OCI-M1 (cell line): ENCODE data around the gene STXBP6.
"Not testable (repeated sequence)": the region's sequence is repeated elsewhere in the genome, so short reads cannot be mapped to it uniquely, and the experiment has no call there.

Experiments used
- DNase-seq: peaks from one replicate; lab custom pipeline; 2025; lab: John Stamatoyannopoulos, UW

STXBP6 gene

DNA sequence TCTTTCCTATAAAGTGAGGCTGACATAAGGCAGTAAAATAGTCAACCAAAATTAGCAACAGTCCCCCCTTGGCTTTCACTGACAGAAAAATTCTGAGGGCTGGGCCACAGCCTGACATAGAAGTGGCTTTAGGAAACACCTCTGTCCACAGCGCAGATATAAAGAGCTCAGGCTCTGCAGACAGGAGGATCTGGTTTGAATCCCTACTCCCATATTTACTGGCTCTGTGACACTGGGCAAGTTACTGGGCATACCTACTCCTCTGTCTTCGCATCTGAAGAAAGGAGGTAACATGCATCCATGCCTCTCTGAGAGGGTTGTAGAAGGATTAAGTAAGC, 95.3 kb downstream of the STXBP6 start:
- DNase-seq, result no peak

DNA sequence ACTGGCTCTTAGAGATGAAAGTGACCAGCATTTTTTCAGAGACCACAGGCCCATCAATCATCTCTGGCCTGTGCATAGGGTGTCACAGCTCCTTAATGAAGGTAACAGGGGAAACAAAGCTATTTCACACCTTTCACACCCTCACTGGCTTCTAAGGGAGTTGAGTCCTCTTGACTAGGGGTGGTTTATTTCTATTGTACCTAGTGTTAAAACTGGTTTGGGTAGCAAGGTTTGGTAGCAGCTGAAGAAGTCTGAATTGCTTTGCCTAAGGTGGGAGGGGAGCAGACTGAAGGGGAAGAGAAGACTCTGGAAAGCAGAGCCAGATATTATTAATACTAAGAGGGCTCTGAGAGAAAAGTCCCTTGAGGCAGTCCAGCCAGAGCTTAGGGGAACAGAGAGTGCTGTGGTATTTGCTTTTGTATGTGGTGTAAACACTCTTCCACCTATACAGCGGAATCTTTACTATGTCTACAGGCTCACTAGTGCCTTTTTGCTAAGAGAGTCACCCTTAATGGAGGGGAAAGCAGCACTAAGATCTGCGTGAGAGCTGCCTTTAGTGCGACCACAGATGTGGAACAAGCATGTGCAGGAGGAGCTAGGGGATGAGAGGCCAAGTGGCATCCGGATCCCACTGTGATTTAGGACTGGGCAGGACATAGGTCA, 95.8 kb downstream of the STXBP6 start:
- DNase-seq, result no peak

DNA sequence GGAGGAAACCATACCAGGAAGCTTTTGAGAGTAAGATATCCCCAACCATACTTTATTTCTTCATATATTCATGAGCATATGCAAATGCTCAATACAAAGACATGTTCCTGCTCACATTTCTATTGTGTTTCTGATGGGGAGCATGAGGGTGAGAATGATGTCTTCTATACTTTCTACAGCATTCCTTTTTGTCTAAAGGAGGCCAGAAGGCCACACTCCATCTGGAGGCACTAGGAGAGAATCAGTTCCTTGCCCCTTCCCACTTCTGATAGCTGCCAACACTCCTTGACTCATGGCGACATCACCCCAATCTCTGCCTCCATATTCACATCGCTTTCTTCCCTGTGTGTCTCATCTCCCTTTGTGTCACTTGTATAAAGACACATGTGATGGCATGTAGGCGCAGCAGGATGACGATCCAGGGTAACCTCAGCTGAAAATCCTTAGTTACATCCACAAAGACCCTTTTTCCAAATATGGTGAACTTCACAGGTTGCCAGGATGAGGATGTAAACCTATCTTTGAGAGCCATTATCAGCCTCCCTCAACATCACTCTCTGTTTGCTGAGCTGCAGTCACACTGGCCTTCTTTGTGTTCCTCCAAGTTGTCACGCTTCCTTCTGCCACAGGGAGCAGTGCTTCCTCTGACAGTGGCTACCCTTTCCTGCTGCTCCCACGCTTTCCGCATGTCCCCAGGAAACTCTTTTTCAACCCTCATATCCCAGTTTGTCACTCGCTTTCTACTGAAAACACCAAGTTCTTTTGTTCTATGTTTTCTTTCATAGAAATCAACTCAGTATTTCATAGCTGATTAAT, 96.9 kb downstream of the STXBP6 start:
- DNase-seq, result peak; percentile 5

DNA sequence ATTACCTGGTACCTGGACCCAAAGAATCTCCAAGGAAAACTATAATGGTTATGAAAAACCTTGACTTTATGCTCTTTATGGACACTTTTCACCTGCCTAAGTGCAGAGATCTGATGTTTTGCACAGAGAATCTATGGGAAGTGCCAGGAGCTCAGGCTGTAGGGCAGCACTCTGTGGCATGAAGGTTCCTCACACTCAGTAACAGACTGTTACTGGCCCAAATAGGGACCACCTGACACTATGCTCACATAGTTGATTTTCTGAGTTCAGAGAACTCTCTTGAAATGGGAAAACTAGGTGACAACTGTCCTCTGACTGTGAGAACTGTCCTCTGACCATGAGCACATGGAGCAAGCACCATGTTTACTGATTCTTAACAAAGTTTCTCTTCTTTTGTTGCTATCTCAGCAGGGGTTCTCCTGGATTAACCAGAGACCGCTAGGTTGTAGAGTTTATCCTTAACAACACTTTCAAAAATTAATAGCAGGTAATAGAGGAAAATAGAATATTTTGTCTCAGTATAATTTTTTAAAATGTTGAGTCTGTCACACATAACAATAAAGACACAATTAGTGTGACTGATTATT, 101.6 kb downstream of the STXBP6 start:
- no peak for DNase-seq

DNA sequence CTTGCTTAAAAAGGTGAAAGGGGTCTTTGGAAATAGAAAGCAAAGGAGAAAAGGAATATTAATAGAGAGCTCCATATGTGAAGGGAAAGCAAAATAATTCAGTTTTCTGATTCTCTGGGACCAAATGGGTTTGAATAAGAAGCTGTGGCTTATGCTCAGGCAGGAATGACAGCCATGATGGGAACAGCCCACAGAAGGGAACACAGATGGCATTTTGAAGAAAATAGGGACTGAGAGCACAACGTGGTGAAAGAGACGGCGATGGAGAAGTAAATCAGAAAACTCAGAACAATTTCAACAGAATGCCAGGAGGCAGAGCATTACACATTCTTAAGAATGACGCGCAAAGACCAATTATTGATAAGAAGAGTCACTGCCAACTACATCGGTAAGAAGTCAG, 102.8 kb downstream of the STXBP6 start:
- DNase-seq, result no peak

DNA sequence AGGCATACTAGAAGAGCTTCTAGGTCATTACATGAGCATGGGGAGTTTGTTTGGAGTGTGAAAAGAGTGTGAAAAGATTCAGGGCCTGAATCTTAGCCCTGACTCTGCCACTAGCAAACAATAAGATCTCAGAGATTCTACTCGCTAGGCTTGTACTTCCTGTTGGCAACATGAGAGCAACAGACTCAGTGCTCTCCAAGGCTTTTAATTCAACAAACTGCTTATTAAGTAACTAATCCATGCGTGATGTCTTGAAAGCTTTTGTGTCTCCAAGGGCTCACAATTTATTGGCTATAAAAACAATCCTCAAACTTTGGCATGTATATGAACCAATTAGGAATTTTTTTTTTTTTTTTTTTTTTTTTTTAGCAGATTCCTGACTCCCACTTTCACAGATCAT, 105.1 kb downstream of the STXBP6 start:
- DNase-seq, result no peak

DNA sequence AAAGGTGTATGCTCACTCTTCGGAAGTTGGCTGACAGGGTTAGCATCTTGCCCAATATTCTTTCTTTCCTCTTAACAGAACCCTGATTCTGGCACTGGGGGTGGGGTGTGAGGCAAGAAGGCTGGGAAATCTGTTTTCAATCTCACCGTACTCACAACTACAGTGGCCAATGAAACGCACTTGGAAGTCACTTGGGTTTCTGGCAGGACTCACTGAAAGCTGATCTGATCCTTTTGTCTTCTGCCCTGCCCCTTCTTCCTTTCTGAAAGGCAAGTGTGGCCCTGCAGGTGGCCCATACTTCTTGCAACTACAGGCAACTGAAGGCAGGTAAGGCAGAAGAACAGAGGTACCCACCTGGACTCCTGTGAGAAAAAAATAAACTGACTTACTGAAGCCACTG, 106.9 kb downstream of the STXBP6 start:
- no peak for DNase-seq

DNA sequence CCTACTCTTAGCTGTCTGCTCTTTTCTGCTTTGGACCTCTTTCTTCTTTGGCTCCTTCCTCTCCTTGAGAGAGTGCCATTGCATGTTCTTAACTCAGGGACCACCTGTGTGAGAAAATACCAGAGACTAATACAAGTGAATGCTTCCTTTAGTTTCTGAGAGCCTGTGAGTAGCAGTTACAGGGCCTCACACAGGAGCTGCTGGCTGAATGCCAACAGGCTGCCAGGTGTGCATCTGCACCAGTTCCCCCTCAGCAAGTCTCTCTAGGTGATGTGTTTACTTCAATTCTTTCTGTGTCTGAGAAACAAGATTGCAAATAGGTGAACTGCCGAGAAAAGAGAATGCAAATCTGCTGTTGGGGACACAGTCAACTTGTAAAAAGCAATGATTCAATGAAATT, 108.2 kb downstream of the STXBP6 start:
- DNase-seq, result no peak

DNA sequence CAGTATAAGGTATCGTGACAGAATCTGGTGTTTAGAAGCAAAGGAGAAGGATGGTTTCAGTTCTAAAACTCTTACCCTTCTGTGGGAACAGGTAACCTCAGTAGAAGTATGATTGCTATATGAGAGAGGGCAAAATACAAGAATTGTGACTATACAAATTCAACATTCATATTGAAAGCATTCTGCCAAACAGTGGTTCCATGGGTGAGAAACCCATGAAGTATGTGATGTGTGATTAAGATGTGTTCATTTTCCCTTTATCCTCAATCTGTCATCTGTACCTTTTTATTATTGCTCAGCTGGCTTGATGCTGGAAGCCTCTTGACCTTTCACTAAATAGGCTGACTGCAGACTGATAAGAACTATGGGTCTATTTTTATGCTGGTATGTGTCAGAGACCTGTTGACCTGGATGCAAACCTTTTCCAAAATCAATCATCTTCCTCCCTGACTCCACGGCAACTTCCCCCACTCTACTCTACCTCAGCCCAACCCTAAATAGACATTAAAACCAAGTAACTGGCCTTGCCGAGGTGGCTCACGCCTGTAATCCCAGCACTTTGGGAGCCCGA, 109.6 kb downstream of the STXBP6 start:
- DNase-seq, result no peak

DNA sequence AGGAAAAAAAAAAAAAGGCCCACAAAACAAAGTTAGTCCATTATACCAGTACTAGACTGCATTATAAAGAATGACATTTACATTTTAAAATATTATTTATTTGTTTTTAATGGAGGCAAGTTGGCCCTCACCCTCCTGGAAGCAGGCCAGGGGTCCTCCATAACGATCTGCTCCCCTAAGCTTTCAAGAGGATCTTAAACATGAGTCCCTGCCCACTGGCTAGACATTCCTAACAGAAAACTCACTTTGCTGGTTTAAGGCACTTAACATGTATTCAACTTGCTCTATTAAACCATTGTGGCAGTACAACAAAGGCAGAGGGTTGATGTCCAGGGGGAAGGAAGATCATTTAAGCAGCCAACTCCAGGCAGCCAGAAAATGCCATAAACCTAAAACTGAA, 111.4 kb downstream of the STXBP6 start:
- DNase-seq, result no peak

DNA sequence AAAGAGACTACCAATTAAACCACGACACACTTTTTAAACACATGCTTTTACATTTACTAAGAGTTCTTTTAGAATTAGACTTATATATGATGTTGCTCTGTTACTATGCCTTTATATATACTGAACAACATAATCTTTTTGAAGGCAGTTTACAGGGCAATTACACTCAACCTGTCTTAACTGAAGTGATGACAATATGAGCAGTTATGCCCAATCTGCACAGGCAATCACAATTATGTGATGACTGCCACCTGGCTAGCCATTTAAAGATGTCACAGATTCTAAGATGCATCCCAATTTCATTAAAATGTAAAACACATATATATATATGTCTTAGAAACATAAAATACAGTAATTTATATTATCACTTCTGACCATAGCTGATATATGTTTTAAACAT, 112.6 kb downstream of the STXBP6 start:
- no peak for DNase-seq

DNA sequence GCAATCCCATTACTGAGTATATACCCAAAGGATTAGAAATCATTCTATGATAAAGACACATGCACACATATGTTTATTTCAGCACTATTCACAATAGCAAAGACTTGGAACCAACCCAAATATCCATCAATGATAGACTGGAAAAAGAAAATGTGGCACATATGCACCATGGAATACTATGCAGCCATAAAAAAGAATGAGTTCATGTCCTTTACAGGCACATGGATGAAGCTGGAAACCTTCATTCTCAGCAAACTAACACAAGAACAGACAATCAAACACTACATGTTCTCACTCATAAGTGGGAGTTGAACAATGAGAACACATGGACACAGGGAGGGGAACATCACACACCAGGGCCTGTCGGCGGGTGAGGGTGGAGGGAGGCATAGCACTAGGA, 113.2 kb downstream of the STXBP6 start:
- not testable (repeated sequence) for DNase-seq

DNA sequence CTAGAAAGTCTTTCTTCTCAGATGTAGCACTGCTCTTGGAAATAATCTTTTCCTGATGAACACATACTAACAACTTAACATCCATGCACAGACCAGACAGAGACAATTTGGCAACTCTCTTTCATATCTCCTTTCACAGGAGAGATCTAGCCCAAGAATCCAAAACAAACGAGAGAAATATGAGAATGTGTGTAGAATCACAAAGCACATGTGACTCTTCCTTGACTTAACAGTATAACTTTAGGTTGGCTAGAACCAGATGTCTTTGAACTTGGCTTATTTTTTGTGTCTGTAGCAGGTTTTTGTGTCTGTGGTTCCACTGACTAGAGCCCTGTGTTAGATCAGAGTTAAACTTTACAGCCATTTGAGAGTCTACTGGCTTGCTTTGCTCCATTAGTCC, 114.2 kb downstream of the STXBP6 start:
- DNase-seq, result no peak

DNA sequence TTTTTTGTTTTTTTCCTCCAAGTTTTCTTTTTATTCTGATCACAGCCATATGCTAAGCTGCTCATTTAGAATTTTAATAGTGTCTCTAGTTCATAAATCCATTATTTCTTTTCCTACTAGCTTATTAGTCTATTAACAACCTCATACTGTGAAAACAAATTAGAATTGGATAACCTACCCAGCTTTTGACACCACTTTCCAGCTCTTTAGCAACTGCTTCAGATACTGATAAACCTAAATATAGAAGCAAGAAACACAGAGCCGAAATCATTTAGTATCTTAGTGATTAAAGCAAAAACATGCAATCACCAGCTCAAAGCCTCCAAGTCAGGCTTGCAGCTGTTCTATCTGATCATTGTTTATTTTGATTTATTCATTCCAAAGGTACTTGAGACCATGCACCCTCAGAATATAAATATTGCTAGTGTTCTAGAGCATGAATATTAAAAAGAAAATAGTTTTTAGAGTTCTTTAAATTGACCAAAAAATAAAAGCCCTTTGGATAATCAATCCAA, 121.5 kb downstream of the STXBP6 start:
- DNase-seq, result peak; percentile 12

DNA sequence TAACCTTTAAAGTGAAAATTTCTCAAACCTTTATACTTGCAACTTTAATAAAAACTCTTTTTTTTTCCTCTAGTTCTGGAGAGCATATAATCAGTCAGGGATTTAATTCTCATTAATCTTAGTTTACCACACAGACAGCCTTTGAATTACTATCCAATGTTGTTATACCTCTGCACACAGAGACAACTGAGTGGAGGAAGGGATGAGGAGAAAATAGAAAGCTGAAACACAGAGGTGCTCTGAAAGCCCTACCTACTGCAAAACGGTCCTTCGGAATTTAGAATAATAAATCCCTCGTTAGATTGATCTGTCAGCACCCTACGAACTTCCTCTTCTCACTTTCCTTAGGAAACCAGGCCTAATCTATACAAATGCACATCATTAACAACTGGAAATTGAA, 122.1 kb downstream of the STXBP6 start:
- DNase-seq, result peak; percentile 11

DNA sequence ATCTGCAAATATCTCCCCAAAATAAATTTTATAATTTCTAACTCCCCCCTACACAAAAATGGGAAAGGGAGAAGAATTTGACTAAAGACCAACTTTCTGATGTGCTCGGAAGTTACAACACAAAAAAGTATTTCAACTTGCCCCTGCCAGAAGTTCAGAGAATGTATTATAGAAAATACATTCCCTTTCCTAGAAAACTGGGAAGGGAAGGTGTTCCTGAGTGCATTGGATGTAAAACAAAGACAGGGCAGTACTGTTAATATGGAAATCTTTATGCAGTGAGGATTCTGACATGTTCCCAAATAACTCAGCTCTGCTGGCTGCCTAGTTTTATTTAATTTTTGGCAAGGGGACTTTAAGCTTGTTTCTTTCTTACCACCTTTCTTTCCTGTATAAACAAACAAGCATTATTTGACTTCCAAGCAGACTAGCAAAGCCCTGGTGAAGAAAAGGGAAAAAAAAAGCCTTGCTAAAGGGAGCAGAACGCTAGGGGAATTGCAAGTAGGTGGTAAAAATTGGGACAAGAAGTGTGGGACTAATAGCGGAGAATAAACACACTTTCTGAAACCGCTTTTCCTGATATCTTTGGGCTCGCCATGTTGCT, 124.1 kb downstream of the STXBP6 start:
- no peak for DNase-seq

DNA sequence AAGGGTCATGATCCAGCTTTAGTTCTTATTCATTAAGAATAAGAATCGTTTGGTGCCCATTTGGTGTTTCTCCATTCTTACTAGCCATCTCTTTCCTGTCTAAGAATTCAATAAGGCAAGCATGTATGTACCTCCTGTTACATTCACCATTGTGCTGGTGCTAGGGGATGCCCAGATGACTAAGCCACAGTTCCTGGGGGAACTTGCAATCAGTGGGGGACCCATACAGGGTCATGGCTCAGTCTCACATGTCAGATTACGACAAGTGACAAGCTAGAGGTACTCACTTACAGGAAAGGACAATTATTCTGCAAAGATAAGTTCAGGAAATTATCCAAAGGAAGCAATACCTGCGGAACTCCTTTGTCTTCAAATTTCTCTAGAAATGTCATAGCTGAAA, 125.4 kb downstream of the STXBP6 start:
- DNase-seq, result no peak

DNA sequence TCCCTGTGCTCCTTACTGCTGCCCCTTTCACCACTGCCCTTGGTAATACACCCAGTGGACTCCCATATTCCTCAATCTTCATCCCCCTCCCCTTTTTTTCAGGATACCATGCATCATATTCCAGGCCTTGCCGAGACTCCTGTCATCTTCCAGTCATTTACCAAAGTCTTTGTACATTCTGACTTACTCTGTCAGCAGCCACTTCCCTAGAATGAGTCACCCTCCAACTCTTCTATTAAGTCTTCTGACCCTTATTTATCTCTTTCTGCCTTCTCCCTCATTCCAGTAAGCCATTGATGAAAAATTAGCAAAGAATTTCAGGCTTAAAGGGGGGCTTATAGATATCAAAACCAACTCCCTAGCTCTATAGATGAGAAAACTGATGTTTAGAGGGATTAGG, 128.0 kb downstream of the STXBP6 start:
- peak; percentile 37 for DNase-seq

DNA sequence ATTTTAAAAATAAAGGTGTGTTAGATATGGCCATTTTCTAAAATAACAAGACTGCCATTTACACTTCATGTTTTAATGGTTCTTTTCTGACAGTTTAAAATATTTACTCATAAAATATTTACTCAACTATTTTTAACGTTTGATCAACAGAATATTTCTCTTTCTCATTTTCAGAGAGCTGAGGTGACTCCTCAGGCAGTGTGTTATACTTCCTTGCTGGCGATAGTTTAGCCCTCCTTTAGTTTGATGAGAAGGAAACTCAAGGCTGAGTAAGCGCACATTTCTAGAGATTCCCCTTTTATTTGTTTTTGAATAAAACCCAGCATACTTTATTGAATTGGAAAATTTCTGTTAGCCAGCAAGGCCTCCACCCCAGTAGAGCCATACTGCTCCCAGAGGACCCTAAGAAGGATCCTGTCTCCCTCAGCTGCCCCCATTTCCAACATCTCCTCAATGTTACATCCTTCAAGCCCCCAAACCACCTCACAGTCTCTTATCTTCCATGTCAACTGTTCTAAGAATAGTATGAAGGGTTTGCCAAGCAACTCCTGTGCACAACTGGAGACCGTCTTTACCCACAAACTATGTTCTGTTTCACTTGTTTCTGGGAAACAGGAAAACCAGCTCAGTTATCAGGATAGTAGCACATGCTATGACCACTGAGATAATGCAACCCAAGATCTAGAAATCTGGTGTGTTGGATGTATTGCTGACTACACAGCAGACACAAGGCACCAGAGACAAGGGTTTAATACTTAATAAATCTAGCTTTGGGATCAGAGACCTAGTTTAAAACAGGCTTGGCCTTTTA, 129.5 kb downstream of the STXBP6 start:
- peak; percentile 92 for DNase-seq

DNA sequence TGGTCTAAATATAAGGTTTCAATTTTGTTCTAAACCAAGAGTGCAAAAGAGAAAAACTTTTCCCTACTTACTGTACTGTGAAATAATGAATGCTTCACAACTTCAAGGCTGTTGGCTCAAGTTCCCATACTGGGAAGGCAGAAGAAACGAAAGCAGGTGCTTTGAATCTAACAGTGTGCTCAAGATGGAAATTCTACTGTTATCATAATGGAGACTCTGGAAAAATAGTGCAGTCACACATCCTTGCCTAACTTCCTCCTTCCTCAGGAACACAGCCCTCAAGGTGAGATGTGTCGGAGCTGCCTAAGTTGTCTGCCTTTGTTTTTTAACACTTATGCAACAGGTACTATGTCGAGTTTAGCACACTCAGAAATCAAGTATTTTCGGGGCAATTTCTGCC, 131.1 kb downstream of the STXBP6 start:
- DNase-seq, result peak; percentile 17

DNA sequence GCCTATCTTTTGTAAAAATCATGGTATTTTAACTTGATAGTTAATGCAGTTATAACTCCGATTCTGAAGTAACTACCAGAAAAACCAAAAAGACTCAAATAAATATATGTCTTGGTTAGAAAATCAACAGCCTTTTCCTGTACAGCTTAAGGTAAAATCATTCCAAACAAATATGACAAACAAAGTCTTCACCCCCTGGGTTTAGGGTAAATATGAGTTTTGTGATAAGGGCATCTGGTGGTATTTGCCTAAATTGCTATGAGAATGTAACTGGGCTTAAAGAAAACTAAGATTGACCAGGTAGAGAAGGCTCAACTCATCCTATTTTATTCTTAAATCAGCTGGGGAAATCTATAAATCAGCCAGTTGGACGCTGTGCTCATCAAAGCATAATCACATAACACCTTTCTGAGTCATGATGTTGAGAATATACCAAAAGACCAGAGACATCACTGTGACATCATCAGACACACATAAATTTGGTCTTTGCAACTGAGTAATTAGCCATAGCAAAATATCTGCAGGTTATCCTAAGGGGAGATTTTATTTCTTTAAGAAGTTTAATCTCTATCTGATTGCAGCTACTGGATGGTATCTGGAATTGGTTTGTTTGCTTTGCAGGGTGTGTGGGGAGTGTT, 133.9 kb downstream of the STXBP6 start:
- no peak for DNase-seq
